Measurements from ENCODE around the gene CERS6. TPM values are rescaled to one million over a fixed set of nuclear protein-coding genes. Genes with fewer than 3 reads are reported as not detected.

Gene CERS6
- total and polyA plus RNA-seq, 2 of the 8 experiments (the other 6 are each of a cell fraction or from before 2014, with no cell fraction given): 6.8 to 28.2 TPM

DNA sequence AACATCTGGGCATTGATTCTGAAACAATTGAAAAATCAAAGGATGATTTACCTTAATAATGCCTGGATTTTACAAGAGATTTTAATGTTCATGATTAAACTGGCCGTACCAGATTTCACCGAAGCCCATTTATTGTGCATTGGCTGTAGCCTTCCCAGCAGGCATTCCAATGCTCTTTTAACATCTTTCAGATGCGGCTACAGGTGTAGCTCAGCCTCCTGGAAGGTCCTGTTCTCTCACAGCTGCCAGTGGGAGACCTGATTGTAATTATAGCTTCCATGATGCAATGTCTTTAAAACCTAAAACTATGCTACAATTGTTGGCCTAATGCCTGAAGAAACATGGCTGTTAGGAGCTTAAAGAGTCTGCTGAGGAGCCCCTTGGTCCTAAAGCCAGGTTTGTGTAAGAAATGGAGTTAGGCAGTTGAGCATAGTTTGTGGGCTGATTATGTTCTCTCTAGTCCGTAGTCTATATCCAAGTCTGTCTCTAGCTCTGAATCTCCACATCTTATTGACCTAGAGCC is 147.4 kb downstream of the CERS6 start (continued):
- TF ChIP-seq, protein P1, sequence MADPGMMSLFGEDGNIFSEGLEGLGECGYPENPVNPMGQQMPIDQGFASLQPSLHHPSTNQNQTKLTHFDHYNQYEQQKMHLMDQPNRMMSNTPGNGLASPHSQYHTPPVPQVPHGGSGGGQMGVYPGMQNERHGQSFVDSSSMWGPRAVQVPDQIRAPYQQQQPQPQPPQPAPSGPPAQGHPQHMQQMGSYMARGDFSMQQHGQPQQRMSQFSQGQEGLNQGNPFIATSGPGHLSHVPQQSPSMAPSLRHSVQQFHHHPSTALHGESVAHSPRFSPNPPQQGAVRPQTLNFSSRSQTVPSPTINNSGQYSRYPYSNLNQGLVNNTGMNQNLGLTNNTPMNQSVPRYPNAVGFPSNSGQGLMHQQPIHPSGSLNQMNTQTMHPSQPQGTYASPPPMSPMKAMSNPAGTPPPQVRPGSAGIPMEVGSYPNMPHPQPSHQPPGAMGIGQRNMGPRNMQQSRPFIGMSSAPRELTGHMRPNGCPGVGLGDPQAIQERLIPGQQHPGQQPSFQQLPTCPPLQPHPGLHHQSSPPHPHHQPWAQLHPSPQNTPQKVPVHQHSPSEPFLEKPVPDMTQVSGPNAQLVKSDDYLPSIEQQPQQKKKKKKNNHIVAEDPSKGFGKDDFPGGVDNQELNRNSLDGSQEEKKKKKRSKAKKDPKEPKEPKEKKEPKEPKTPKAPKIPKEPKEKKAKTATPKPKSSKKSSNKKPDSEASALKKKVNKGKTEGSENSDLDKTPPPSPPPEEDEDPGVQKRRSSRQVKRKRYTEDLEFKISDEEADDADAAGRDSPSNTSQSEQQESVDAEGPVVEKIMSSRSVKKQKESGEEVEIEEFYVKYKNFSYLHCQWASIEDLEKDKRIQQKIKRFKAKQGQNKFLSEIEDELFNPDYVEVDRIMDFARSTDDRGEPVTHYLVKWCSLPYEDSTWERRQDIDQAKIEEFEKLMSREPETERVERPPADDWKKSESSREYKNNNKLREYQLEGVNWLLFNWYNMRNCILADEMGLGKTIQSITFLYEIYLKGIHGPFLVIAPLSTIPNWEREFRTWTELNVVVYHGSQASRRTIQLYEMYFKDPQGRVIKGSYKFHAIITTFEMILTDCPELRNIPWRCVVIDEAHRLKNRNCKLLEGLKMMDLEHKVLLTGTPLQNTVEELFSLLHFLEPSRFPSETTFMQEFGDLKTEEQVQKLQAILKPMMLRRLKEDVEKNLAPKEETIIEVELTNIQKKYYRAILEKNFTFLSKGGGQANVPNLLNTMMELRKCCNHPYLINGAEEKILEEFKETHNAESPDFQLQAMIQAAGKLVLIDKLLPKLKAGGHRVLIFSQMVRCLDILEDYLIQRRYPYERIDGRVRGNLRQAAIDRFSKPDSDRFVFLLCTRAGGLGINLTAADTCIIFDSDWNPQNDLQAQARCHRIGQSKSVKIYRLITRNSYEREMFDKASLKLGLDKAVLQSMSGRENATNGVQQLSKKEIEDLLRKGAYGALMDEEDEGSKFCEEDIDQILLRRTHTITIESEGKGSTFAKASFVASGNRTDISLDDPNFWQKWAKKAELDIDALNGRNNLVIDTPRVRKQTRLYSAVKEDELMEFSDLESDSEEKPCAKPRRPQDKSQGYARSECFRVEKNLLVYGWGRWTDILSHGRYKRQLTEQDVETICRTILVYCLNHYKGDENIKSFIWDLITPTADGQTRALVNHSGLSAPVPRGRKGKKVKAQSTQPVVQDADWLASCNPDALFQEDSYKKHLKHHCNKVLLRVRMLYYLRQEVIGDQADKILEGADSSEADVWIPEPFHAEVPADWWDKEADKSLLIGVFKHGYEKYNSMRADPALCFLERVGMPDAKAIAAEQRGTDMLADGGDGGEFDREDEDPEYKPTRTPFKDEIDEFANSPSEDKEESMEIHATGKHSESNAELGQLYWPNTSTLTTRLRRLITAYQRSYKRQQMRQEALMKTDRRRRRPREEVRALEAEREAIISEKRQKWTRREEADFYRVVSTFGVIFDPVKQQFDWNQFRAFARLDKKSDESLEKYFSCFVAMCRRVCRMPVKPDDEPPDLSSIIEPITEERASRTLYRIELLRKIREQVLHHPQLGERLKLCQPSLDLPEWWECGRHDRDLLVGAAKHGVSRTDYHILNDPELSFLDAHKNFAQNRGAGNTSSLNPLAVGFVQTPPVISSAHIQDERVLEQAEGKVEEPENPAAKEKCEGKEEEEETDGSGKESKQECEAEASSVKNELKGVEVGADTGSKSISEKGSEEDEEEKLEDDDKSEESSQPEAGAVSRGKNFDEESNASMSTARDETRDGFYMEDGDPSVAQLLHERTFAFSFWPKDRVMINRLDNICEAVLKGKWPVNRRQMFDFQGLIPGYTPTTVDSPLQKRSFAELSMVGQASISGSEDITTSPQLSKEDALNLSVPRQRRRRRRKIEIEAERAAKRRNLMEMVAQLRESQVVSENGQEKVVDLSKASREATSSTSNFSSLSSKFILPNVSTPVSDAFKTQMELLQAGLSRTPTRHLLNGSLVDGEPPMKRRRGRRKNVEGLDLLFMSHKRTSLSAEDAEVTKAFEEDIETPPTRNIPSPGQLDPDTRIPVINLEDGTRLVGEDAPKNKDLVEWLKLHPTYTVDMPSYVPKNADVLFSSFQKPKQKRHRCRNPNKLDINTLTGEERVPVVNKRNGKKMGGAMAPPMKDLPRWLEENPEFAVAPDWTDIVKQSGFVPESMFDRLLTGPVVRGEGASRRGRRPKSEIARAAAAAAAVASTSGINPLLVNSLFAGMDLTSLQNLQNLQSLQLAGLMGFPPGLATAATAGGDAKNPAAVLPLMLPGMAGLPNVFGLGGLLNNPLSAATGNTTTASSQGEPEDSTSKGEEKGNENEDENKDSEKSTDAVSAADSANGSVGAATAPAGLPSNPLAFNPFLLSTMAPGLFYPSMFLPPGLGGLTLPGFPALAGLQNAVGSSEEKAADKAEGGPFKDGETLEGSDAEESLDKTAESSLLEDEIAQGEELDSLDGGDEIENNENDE (IDR thresholded peaks at IDR 0.05; ENCODE audit: insufficient replicate concordance, low read length): no peak
- TF ChIP-seq CHD1 (IDR thresholded peaks at IDR 0.05; ENCODE audit: low read depth, low read length) (no peak), POU5F1 (IDR thresholded peaks at IDR 0.05; ENCODE audit: low read depth, low read length) (no peak), NANOG (IDR thresholded peaks at IDR 0.05; ENCODE audit: insufficient read depth, low read depth, low read length, poor library complexity, severe bottlenecking) (no peak), BRCA1 (IDR thresholded peaks at IDR 0.05; ENCODE audit: low read depth, low read length) (no peak), HDAC6 (IDR thresholded peaks at IDR 0.05; ENCODE audit: low read depth, low read length) (no peak), ATF3 (IDR thresholded peaks at IDR 0.05; ENCODE audit: insufficient read depth, low read depth, low read length) (no peak)
